Measurements from ENCODE around the gene SAP30BP.
A peak's percentile ranks its signal among the peaks of the same experiment; 100 is the strongest.

SAP30BP gene

DNA sequence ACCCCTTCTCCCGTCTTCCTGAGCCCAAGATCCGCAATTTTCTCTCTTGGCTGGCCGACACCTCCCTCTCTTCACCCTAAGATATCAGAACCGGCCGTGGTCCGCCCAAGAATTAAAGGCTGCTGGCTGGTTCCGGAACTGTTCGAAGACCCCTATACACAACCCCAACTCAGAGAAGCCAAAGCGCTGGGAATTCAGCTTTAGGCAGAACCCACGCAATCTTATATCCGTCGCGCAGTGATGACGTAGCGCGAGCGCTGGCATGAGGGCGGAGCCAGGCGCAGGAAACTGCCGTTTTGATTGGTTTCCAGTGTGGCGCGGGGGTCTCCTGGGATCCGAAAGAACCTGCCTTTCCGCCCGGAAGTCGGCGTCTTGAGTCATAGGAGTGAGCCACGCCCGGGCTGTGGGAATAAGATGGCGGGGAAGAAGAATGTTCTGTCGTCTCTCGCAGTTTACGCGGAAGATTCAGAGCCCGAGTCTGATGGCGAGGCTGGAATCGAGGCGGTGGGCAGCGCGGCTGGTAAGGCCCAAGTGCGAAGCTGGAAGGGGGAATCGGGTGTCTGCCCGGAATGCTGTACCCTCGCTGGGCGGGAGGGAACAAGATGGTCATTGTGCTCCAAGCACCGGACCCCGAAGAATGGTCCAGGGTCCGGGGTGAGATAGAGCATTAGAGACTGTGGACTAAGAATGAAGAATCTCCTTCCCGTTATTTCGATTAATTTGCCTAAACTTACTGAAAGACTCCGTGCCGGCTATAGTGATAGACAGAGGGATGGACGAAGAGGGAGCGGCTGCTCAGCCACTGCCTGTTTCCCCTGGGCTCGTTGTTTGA is at the start of gene SAP30BP, which contains the start of gene RECQL5:
Gene SAP30BP, plus strand, starts transcription at position 380 of the 832 bp plus-strand sequence. Its CDS starts 35 bp downstream, at position 415.
Gene RECQL5, minus strand, starts transcription at position 196 of the 832 bp plus-strand sequence. CDS start 597 bp downstream, outside the sequence.
- FAIRE-seq = peak; percentile 97

DNA sequence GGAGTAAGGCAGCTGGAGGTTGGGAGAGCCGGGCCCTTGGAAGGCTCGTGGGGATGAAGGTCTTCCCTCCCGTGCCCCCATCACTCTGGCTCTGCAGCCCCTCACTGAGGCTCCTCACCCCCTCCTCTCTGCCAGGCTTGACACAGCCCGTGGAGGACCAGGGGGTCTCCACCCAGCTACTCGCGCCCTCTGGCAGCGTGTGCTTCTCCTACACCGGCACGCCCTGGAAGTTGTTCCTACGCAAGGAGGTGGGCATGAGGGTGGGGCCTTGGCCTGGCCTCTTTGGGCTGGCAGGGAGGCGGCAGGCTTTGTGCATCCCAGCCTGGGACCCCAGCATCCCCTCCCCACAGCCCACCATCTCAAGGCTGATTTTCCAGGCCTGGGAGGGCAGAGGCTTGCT is 49.5 kb upstream of the SAP30BP start:
- no peak for FAIRE-seq

DNA sequence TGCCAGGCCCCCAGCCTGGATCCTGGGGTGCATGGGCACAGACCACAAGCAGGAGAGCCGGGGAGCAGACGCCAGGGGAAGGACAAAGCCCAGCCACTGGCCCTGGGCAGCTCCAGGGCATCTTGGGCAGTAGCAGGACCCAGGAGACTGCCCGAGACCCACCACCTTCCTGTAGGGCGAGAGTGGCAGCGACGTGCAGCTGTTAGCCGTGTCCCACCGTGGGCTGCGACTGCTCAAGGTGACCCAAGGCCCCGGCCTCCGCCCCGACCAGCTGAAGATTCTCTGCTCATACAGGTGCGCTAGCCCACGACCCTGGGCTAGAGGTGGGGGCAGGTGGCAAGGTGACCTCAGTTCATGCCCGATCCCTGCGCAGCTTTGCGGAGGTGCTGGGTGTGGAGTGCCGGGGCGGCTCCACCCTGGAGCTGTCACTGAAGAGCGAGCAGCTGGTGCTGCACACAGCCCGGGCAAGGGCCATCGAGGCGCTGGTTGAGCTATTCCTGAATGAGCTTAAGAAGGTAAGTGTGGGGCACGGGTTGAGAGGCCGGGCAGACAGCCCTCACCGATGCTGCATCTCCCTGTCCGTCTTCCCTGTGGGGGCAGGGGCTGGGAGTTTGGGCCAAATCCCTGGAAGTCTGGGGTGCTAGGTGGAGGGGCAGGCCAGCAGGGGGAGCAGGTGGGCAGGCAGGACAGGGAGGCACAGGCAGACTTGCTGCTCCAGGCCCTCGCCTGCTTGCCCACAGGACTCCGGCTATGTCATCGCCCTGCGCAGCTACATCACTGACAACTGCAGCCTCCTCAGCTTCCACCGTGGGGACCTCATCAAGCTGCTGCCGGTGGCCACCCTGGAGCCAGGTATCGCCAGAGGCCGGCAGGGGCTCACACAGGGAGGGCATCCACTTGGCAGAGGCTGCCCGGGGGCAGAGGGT is 47.4 kb upstream of the SAP30BP start:
- FAIRE-seq = no peak

DNA sequence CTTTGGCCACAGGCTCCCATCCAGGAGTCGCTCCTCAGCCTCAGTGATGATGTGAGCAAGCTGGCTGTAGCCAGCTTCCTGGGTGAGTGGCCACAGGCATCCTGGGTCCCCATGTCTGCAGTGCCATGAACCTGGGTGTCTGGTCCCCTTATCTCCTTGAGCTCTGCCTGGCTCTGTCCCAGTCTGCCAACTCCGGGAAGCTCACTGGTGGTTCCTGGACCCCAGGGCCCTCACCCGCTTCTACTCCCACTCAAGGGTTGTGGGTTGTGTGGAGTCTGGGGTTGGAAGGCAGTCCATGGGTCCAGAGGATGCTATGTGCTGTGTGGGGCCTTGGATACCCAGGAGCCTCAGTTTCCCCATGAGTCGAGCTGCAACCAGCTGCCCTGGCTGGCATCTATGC is 45.6 kb upstream of the SAP30BP start:
- no peak for FAIRE-seq

DNA sequence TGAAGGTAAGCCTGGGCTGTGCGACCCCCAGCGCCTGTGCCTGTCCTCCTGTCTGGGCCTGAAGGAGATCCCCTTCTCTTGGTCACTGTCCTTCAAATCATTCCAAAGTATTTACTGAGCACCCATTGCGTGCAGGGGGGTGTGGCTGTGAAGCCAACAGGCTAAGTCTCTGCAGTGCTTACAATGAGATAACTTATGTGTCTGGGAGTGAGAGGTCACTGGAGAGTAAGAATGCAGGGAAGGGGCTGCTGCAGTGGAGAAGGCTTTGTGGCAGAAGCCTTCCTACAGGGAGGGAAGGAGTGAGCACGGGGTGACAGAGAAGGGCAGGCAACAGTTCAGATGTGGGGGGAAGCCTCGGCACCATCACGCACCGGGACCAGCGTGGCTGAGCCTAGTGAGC is 45.1 kb upstream of the SAP30BP start:
- no peak for FAIRE-seq

DNA sequence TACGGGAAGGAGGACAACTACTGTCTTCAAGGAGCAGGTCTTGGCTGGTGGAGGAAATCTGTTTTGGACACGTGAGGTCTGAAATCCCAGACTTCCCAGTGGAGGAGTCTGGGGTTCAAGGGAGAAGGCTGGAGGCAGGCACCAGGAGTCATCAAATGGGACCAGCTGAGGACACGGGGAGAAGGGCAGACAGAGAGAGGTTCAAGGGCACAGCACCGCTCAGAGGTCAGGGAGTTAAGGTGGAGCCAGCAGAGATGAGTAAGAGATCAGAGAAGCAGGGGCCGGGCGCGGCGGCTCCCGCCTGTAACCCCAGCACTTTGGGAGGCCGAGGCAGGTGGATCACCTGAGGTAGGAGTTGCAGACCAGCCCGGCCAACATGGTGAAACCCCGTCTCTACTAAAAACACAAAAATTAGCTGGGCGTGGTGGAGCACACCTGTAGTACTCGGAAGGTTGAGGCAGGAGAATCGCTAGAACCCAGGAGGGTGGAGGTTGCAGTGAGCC is 44.3 kb upstream of the SAP30BP start:
- no peak for FAIRE-seq

DNA sequence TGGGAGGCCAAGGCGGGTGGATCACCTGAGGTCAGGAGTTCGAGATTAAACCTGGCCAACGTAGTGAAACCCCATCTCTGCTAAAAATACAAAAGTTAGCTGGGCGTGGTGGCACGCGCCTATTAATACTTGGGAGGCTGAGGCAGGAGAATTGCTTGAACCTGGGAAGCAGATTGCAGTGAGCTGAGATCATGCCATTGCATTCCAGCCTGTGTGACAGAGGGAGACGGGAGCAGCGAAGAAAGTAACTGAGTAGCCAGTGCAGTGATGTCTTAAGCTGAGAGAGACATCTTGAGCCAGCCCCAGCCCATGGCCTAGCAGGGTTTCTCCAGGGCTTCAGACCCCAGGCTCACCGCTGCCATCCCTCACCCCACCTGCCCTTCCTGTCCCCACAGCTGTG is 43.8 kb upstream of the SAP30BP start:
- FAIRE-seq = no peak

DNA sequence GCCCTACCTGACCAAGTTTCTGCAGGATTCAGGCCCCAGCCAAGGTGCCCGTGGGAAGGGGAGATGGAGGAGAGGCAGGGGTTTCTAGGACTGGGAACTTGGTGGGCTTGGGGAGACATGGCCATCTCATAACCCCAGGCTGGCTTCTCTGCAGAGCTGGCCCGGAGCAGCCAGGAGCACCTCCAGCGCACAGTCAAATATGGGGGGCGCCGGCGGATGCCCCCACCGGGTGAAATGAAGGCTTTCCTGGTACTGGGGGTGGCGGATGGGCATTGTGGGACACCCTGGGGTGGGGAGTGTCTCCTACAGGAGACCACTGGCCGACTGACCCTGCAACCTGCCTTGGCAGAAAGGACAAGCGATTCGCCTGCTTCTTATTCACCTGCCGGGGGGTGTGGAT is 43.1 kb upstream of the SAP30BP start:
- no peak for FAIRE-seq

DNA sequence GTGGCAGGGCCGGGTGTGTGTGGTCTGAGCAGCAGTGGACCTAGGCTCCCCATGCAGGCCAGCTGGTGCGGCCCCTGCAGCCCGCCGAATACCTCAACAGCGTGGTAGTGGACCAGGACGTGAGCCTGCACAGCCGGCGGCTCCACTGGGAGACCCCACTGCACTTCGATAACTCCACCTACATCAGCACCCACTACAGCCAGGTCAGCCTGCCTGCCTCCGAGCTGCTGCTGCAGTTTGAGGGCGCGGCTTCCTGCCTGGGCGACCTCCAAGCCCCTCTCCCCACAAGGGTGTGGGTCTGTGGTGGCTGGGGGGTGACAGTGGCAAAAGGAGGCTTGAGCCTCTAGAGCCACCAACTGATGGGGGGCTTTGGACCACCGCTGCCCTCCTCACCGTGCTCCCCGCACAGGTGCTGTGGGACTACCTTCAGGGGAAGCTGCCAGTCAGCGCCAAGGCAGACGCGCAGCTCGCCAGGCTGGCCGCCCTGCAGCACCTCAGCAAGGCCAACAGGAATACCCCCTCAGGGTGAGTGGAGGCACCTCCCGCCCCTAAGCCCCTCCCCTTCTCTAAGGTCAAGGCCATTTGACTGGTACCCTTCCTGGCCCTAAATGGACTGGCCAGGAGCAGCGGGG is 42.3 kb upstream of the SAP30BP start:
- FAIRE-seq = no peak

DNA sequence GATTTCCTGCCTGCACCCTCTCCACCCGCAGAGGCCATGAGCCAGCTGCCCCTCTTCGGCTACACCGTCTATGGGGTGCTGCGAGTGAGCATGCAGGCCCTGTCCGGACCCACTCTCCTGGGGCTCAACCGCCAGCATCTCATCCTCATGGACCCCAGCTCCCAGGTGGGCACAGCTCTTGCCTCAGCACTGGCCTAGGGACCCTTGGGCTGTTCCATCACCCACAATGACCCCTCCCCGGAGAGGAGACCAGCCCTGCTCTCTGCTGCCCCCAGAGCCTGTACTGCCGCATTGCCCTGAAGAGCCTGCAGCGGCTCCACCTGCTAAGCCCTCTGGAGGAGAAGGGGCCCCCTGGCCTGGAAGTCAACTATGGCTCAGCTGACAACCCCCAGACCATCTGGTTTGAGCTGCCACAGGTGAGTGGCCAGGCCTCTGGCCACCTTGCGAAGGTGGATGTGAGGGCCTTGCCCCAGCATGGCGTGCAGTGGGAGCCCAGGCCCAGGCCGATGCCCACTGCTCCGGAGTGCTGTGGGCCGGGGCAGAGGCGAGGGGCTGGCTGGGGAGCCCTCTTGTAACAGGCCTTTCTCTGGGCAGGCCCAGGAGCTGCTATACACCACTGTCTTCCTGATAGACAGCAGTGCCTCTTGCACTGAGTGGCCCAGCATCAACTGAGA is 41.2 kb upstream of the SAP30BP start:
- FAIRE-seq = no peak

DNA sequence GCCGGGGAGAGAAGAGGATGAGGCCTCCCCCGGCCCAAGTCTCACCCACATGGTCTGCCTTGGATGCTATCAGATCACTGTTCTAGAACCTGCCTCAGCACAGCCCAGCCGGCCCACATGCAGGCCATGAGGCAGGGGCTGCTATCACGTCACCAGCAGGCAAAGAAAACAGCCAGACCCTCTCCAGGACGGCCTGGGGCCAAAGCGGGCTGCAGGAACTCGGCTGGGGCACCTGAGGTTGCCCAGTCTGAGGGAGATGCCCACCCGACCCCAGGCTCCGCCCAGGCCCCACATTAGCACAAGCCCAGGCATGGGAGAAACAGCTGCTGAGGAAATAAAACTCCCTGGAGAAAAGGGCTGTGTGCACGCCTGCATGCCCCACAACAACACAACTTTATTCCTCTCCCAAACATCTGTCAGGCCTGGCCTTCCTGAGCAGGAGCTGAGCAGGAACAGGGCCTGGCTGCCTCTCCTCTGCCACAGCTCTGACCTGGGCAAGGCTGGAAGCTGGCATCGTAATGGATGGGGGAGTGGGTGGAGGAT is 40.6 kb upstream of the SAP30BP start:
- FAIRE-seq = no peak

DNA sequence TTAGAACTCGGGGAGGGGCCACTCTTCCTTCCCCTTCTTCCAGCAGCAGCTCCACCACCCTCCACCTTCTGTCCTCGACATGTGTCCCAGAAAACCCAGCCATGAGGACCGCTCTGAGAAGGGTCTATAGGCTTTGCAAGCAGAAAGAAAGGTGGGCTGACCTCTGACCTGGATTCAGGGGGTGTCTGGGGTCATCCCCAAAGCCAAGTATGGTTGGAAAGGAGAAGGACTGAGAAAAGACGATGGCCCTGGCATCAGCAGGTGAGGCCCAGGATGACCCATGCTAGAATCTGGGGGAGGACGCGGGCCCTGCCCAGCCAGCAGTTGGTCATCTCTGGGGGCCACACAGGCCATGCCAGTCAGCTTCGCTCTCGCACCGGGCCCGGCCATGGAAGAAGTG is 40.0 kb upstream of the SAP30BP start:
- FAIRE-seq = no peak

DNA sequence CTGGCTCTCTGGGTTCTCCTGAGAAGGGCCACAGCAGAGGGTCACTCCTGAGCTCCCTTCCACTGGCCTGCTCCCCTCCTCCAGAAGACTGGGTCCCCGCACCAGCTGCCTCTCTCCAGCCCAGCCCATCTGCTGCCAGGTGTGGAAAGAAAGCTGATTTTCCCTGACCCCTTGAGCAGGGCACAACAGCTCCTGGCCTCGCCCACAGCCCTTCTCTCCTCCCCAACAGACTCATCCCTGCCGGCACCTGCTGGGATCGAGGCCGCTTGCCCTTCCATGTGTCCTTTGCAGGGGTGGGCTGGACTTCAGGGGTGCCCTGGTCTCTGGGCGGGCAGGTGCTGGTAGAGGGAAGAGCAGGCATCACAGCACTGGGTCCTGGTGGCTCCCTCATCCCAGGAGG is 38.7 kb upstream of the SAP30BP start:
- no peak for FAIRE-seq

DNA sequence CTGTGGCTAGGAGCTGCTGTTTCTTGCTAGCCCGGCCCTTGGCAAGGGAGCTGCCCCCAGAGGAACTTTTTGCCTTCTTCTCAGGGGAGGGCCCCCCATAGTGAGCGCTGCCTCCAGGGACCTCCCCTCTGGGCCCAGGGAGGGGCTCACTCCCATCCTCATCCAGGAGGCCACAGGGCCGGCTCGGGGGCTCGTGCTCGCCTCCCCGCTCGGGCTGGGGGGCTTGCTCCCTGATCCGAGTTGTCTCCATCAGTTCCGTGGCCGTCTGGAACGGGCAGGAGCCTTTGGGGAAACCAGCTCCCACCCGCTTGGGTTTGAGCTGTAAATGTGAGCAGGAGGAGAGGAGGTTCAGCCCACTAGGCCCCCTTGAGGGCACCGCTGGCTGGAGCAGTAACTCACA is 38.0 kb upstream of the SAP30BP start:
- FAIRE-seq = no peak

DNA sequence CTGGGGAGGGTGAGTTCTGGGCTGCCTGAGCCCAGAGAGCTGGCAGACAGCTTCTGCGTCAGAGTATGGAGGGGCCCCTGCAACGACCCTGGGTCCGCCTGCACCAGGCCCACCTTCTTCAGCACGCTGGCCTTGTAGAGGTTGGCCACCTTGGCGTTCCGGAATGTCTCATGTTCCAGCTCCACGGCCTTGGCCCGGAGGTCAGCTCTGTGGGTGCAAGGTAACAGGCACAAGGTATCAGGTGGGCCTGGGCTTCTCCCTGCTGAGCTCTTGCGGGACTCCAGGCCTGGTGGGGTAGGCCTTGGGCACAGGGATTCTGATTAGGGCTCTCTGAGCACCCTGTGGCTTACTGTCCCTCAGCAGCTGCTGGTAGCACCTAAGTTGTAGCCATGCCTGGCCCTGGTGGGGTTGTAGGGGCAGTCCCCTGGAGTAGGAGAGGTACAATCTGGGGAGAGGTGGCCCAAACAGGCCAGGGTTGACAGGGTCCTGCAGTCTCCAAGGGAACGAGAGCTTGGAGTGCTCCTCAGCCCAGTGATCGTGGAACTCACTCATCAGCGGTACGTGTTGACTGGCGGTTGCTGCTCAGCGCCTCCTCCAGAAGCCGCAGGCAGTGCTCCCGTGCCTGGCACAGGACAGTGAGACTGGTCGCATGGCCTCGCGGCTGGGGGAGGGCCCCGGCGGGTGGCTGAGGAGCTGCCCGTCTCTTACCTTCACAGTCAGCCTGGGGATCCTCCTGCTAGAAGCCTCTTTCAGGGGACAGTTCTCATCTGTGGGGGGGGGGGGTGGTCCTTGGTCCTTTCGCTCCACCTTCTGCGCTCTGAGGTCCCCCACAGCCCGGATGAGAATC is 36.8 kb upstream of the SAP30BP start:
- no peak for FAIRE-seq

DNA sequence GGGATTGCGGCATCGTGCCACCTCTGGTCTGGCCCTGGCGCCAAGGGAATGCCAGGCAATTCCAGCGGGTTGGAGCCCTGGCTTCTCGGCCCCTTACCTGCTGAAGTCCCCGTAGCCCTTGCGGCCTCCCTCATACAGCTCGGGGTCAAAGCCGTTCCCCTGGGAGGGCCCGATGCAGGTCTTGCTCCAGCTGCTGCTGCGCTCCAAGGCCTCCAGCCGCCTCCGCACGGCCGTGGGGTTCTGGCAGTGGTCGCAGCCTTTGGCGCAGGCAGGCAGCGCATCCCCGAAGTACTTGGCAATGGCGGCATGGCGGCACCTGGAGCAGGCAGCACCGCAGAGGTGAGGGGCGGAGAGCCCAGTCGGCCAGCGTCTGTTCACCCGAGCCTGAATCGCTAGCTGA is 35.8 kb upstream of the SAP30BP start:
- FAIRE-seq = no peak

DNA sequence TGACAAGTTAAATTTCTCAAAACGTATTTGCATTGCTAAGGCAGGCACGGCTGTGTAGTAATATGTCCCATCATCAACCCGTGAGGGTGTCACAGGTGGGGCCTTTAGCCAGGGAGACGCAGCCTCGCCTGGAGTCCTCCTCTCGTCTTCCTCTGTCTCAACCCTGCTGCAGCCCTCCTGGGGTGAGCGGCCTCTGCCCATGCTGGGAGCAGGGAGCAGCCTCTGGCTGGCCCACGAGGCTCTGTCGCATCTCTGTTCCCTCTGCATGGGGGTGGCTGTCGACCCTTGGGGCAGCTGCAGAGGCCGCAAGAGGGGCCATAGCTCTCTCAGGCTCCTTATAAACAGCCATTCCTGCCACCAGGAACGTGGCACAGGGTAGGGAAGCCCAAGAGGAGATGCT is 34.7 kb upstream of the SAP30BP start:
- FAIRE-seq = no peak

DNA sequence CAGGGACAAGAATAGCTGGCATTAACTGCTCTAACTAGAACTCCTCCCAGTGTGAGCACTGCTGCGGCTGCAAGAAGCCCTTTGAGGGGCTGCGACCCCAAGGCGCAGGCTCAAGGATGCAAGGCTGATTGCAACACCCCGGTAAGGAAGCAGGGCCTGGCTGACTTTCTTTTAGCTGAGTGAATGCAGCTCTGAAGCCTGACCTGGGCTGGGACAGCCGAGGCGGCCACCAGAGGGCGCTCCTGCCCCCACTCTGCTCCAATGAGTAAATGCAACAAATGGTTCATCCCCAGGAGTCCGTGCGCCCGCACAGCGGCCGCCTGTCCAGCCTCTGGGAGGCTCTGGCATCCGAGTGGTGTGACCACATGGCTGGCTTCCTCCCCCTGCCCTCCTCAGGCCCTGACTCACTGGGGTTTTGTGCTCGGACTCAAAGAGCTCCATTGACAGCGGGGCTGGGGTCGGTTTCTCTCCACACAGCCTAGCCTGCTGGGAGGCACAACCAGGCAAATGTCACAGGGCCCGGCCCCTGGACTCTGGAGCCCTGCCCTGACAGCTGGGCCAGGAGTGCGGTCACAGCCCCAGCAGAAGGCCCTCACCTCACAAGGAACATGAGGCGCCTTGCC is 34.2 kb upstream of the SAP30BP start, which contains the start of gene SMIM5:
Gene SMIM5, plus strand, starts transcription at position 572 of the 623 bp plus-strand sequence. CDS start 6,768 bp downstream, outside the sequence.
- peak; percentile 49 for FAIRE-seq

DNA sequence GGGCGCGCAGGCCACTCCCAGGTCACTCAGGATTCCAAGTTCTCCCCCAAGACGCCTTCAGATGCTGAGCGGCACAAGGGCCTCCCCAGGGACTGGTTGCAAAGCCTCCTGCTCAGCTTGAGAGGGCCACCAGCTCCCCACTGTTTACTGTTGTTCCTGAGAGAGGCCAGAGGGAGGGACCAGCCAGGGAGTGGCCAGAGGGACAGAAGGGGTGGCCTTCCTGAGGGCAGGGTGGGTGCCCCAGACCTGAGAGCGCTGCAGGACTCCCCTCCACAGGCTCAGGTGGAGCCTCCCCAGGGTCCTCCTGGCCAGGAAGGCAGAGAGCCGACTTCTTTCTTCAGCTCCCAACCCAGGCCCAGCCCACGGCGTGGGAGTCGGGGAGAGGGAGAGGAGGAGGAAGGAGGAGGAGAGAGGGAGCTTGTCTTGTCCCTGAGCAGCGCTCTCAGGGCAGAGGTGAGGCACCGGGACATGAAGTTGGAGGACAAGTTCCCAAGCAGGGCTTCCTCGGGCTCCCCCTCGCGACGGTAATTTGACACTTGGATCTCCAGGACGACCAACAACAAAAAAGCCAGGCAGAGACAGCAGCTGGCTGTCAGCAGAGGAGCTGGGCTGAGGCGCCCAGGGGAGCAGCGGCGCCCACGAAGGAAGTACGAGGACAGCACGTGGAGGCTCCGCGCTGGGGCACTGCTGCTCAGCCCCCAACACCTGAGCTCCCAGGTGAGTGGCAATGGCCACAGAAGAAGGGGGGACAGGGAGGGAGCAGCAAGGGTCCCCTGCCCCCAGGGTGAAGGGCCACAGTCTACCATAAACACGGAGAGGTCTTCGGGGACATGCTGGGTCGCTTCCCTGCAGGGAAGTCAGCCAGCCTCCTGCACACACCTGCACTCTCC is 33.4 kb upstream of the SAP30BP start:
- peak; percentile 77 for FAIRE-seq

DNA sequence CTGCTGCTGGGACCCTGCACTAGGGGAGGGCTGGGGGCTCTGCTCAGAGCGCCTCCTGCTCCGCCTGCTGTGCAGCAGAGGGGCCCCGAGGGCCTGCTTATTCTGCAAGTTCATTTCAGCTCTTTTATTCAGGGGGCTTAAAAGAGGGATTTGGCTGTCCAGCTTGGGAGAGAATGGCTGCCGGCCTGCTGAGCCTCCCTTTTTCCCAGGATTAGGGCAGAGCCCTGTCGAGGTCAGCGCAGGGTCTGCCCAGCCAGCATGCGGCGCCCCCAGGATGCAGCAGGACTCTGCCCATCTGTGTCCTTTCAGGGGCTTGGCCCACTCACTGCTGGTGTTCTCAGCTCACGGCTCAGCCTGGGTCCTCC is 32.8 kb upstream of the SAP30BP start:
- FAIRE-seq = no peak
